ENCODE results near the gene KIFBP.

KIFBP gene

DNA sequence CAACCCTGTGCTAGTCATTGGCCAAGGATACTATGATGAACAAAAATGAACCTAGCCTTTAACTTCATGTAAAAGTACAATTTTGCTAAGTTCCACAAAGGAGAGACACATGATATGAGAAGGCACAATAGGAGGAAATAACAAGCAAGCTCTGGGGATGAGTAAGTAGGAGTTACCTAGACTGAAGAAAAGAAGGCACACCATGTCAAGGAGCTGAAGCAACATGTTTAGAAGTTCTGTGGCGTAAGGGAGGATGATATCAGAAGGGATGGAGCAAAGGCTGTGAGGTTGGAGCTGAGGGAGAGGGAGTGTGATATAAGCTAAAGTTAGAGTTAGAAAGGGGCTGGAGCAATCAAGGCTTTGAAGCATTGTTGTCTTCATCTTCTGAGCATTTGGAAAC is 25.6 kb downstream of the KIFBP start:
- TF ChIP-seq TAF1 (IDR thresholded peaks at IDR 0.05; ENCODE audit: borderline replicate concordance, insufficient read depth, low read length) (no peak), SIN3A (IDR thresholded peaks at IDR 0.05; ENCODE audit: borderline replicate concordance, insufficient read depth, low read length) (no peak), FOXP2 (optimal IDR thresholded peaks at IDR 0.05; ENCODE audit: borderline replicate concordance, extremely low read depth, extremely low read length, insufficient read depth) (no peak), POLR2AphosphoS5 (IDR thresholded peaks at IDR 0.05; ENCODE audit: low read depth, low read length) (no peak)
- TF ChIP-seq, protein P1, sequence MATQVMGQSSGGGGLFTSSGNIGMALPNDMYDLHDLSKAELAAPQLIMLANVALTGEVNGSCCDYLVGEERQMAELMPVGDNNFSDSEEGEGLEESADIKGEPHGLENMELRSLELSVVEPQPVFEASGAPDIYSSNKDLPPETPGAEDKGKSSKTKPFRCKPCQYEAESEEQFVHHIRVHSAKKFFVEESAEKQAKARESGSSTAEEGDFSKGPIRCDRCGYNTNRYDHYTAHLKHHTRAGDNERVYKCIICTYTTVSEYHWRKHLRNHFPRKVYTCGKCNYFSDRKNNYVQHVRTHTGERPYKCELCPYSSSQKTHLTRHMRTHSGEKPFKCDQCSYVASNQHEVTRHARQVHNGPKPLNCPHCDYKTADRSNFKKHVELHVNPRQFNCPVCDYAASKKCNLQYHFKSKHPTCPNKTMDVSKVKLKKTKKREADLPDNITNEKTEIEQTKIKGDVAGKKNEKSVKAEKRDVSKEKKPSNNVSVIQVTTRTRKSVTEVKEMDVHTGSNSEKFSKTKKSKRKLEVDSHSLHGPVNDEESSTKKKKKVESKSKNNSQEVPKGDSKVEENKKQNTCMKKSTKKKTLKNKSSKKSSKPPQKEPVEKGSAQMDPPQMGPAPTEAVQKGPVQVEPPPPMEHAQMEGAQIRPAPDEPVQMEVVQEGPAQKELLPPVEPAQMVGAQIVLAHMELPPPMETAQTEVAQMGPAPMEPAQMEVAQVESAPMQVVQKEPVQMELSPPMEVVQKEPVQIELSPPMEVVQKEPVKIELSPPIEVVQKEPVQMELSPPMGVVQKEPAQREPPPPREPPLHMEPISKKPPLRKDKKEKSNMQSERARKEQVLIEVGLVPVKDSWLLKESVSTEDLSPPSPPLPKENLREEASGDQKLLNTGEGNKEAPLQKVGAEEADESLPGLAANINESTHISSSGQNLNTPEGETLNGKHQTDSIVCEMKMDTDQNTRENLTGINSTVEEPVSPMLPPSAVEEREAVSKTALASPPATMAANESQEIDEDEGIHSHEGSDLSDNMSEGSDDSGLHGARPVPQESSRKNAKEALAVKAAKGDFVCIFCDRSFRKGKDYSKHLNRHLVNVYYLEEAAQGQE (IDR thresholded peaks at IDR 0.05; ENCODE audit: insufficient read depth in 1 of 2, low read depth in 2 of 2, low read length in 2 of 2) = no peak

DNA sequence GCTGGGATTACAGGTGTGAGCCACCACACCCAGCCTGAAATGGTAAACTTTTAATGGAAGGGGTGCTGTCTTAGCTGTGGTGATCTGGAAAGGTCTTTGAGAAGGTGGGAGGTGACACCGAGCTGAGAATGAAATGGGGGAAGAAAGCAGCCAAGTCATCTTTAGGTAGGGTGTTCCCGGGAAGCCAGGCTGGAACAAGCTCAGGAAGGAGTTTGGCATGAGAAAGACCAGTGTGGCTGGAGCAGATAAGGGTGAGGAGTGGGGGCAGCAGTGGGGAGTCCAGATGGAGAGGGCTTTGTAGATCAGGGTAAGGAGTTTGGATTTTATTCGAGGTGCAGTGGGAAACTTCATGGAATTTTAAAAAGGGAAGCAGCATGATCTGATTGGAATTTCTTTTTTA is 30.0 kb downstream of the KIFBP start:
- TF ChIP-seq, protein P1 (IDR thresholded peaks at IDR 0.05; ENCODE audit: insufficient read depth in 1 of 2, low read depth in 2 of 2, low read length in 2 of 2) = no peak
- TF ChIP-seq SIN3A (IDR thresholded peaks at IDR 0.05; ENCODE audit: borderline replicate concordance, insufficient read depth, low read length) (no peak), FOXP2 (optimal IDR thresholded peaks at IDR 0.05; ENCODE audit: borderline replicate concordance, extremely low read depth, extremely low read length, insufficient read depth) (no peak), TAF1 (IDR thresholded peaks at IDR 0.05; ENCODE audit: borderline replicate concordance, insufficient read depth, low read length) (no peak), POLR2AphosphoS5 (IDR thresholded peaks at IDR 0.05; ENCODE audit: low read depth, low read length) (no peak)

DNA sequence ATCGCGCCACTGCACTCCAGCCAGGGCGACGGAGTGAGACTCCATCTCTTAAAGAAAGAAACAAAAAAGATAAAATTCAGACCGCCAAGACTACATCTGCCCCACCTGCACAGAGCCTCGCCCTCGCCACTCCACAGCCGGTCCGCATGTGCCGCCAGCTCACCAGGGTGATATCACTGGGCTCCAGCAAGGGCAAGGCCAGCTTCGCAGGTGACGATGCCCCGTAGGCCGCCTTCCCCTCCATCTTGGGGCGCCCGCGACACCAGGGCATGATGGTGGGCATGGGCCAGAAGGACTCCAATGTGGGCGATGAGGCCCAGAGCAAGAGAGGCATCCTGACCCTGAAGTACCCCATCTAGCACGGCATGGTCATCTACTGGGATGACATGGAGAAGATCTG is 34.0 kb downstream of the KIFBP start:
- TF ChIP-seq FOXP2 (optimal IDR thresholded peaks at IDR 0.05; ENCODE audit: borderline replicate concordance, extremely low read depth, extremely low read length, insufficient read depth) (no peak), TAF1 (IDR thresholded peaks at IDR 0.05; ENCODE audit: borderline replicate concordance, insufficient read depth, low read length) (no peak)

DNA sequence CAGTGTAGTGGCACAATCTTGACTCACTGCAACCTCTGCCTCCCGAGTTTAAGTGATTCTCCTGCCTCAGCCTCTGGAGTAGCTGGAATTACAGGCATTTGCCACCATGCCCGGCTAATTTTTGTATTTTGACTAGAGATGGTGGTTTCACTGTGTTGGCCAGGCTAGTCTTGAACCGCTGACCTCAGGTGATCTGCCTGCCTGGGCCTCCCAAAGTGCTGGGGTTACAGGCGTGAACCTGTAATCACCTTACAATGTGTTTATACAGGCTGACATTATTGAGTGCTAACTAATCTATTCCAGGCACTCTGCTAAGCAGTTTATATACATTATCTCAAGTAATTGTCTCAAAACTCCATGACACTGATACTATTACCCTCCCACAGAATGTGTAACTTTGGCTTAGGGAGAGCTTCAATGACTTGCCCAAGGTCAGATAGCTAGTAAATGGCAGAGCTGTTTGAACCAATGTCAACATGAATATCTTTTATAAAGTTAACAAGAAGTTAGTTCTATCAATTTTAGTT is 36.8 kb downstream of the KIFBP start:
- TF ChIP-seq FOXP2 (optimal IDR thresholded peaks at IDR 0.05; ENCODE audit: borderline replicate concordance, extremely low read depth, extremely low read length, insufficient read depth) = no peak
- TF ChIP-seq, protein P1 (IDR thresholded peaks at IDR 0.05; ENCODE audit: insufficient read depth in 1 of 2, low read depth in 2 of 2, low read length in 2 of 2) = no peak
- TF ChIP-seq POLR2AphosphoS5 (IDR thresholded peaks at IDR 0.05; ENCODE audit: low read depth, low read length) = no peak
- no peak for TF ChIP-seq TAF1 (IDR thresholded peaks at IDR 0.05; ENCODE audit: borderline replicate concordance, insufficient read depth, low read length)
- no peak for TF ChIP-seq SIN3A (IDR thresholded peaks at IDR 0.05; ENCODE audit: borderline replicate concordance, insufficient read depth, low read length)

DNA sequence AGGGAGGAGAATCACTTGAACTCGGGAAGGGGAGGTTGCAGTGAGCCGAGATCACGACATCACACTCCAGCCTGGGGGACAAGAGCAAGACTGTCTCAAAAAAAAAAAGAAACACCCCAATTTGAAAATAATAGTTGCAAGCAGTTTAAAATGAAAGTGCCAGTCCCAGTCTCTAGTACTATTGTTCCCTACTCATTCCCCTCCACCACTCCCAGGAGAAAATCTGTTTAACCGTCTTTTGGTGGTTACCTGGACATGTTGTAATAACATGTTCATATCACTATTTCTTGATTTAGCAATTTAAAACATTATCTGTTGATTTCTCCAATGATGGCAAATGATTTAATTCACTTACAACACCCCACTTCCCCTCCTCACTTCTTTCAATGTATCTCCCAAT is 44.7 kb downstream of the KIFBP start:
- TF ChIP-seq SIN3A (IDR thresholded peaks at IDR 0.05; ENCODE audit: borderline replicate concordance, insufficient read depth, low read length) = no peak
- no peak for TF ChIP-seq FOXP2 (optimal IDR thresholded peaks at IDR 0.05; ENCODE audit: borderline replicate concordance, extremely low read depth, extremely low read length, insufficient read depth)
- no peak for TF ChIP-seq POLR2AphosphoS5 (IDR thresholded peaks at IDR 0.05; ENCODE audit: low read depth, low read length)
- no peak for TF ChIP-seq TAF1 (IDR thresholded peaks at IDR 0.05; ENCODE audit: borderline replicate concordance, insufficient read depth, low read length)
- TF ChIP-seq, protein P1 (IDR thresholded peaks at IDR 0.05; ENCODE audit: insufficient read depth in 1 of 2, low read depth in 2 of 2, low read length in 2 of 2) = no peak
